Breast epithelium (tissue), 3 donors: ENCODE results near the gene VAPA.

Source experiments
- POLR2AphosphoS5 ChIP-seq, 3 donors: sonication (generic); formaldehyde crosslinking; IDR thresholded peaks; one replicate each; pipeline ENCODE4 v1.6.1; 2017; ENCODE audit warnings: antibody characterized with exemption in 3 of 3
- TF ChIP-seq, protein P1 (sequence below), 3 donors: fragments of 450-650 bp; IDR thresholded peaks; one replicate each; pipeline ENCODE4 v1.5.1; 2016 to 2017; ENCODE audit warnings: antibody characterized with exemption in 3 of 3, mild to moderate bottlenecking in 3 of 3, moderate library complexity in 3 of 3

DNA sequence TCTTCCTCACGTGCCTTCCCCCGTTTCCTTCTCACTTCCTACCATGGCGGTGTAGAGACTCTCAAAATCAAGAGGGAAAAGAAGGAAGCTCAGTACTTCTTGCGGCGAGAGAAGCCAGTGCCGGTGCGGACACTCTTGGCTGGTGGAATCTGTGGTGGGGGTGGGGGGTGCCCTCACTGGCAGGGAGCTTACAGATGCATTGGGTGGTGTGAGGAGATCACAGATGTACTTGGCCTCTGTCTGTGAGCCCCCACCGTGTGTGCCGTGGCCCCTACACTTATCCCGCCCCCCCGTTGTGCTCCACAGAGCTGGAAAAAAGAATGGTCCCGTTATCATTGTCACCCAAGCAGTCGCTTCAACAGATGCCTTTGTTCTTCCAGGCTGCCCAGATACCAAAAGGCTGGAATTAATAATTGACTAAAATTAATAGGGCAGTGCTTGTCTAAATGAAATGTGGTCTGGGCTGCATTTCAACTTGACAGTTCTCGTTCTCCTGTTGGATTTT is 79.8 kb downstream of the VAPA start:
- TF ChIP-seq, protein P1, sequence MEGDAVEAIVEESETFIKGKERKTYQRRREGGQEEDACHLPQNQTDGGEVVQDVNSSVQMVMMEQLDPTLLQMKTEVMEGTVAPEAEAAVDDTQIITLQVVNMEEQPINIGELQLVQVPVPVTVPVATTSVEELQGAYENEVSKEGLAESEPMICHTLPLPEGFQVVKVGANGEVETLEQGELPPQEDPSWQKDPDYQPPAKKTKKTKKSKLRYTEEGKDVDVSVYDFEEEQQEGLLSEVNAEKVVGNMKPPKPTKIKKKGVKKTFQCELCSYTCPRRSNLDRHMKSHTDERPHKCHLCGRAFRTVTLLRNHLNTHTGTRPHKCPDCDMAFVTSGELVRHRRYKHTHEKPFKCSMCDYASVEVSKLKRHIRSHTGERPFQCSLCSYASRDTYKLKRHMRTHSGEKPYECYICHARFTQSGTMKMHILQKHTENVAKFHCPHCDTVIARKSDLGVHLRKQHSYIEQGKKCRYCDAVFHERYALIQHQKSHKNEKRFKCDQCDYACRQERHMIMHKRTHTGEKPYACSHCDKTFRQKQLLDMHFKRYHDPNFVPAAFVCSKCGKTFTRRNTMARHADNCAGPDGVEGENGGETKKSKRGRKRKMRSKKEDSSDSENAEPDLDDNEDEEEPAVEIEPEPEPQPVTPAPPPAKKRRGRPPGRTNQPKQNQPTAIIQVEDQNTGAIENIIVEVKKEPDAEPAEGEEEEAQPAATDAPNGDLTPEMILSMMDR (IDR thresholded peaks at IDR 0.05) = no peak
- TF ChIP-seq POLR2AphosphoS5 (IDR thresholded peaks at IDR 0.05) = no peak
